Activated T-helper 2 cell treated with anti-CD3 and anti-CD28 coated beads, Interferon-gamma antibody, Interleukin-2, Interleukin-4, amounts not matched to agents 10 μg/mL and 5 μg/mL and 100 μg/mL, durations not matched to agents 14 hours and 24 hours and 36 hours (primary cell): ENCODE results near the gene DGLUCY. TPM values are rescaled to one million over a fixed set of nuclear protein-coding genes. Genes with fewer than 3 reads are reported as not detected.
"Not testable (repeated sequence)": the region's sequence is repeated elsewhere in the genome, so short reads cannot be mapped to it uniquely, and the experiment has no call there.

Experiments
- DNase-seq: peaks from one replicate; pipeline ENCODE4 v3.0.0; 2021; ENCODE audit warnings: low spot score
- H3K27ac Mint-ChIP-seq: one replicate; pipeline ENCODE4 v1.8.0; 2021; ENCODE audit warnings: mixed read lengths
- H3K27me3 Mint-ChIP-seq: one replicate; pipeline ENCODE4 v1.8.0; 2021; ENCODE audit warnings: low read depth, mixed read lengths
- H3K36me3 Mint-ChIP-seq: one replicate; pipeline ENCODE4 v1.8.0; 2021; ENCODE audit warnings: low read depth, mixed read lengths
- H3K4me1 Mint-ChIP-seq: one replicate; pipeline ENCODE4 v1.8.0; 2021; ENCODE audit warnings: low read depth, mixed read lengths
- H3K4me3 Mint-ChIP-seq: one replicate; pipeline ENCODE4 v1.8.0; 2021; ENCODE audit warnings: low read depth, mild to moderate bottlenecking, moderate library complexity, mixed read lengths
- H3K9me3 Mint-ChIP-seq: one replicate; pipeline ENCODE4 v1.8.0; 2021; ENCODE audit warnings: mixed read lengths
- intact Hi-C: fragments of 100-400 bp; cut with micrococcal nuclease; formaldehyde crosslinking; loops from one replicate; pipeline ENCODE4 v1.15.1; 2023
- total RNA-seq: library from RNA; stranded (reverse); gene quantifications from 2 replicates; pipeline ENCODE4 v1.2.3, GENCODE V29; 2022

DGLUCY gene
- total RNA-seq, 1 donor from 2014 or later = 48.5 TPM

- no peak overlapping the region for H3K27ac Mint-ChIP-seq
- H3K27me3 Mint-ChIP-seq = no peaks in the 10 kb centered on the region
- H3K4me3 Mint-ChIP-seq = no peak overlapping the region
- H3K9me3 Mint-ChIP-seq = no peaks in the 10 kb centered on the region
- intact Hi-C loops = no loop called here
- no peak for DNase-seq
- H3K4me1 Mint-ChIP-seq = peaks cover 17% of the 10 kb centered on the region
- H3K36me3 Mint-ChIP-seq = no peaks in the 10 kb centered on the region
Measured at GRCh38 chr14:91090743-91091142, 23.1 kb upstream of the DGLUCY start.

- Mint-ChIP-seq H3K9me3 (no peaks in the 10 kb centered on the region), H3K27me3 (no peaks in the 10 kb centered on the region), H3K4me1 (peaks cover 15% of the 10 kb centered on the region), H3K4me3 (no peak overlapping the region), H3K27ac (no peak overlapping the region), H3K36me3 (no peaks in the 10 kb centered on the region)
- intact Hi-C loops = no loop called here
- DNase-seq = no peak
Measured at GRCh38 chr14:91092073-91092472, 21.8 kb upstream of the DGLUCY start.

- H3K27ac Mint-ChIP-seq, intact Hi-C loops, H3K36me3 Mint-ChIP-seq, H3K9me3 Mint-ChIP-seq, H3K4me3 Mint-ChIP-seq, H3K27me3 Mint-ChIP-seq, DNase-seq: not testable (repeated sequence)
- peaks cover 10% of the 10 kb centered on the region for H3K4me1 Mint-ChIP-seq
Measured at GRCh38 chr14:91093743-91094472, 20.0 kb upstream of the DGLUCY start.

- Mint-ChIP-seq H3K27ac (no peak overlapping the region), H3K36me3 (no peaks in the 10 kb centered on the region), H3K9me3 (no peaks in the 10 kb centered on the region), H3K27me3 (no peaks in the 10 kb centered on the region), H3K4me1 (peaks cover 18% of the 10 kb centered on the region), H3K4me3 (no peak overlapping the region)
- DNase-seq = no peak
- intact Hi-C loops = no loop called here
Measured at GRCh38 chr14:91094772-91095171, 19.1 kb upstream of the DGLUCY start.

GRCh38 chr14:91095178-91095577 lies 18.7 kb upstream of the DGLUCY start:
- Mint-ChIP-seq H3K9me3 (no peaks in the 10 kb centered on the region), H3K4me1 (peaks cover 20% of the 10 kb centered on the region), H3K27me3 (no peaks in the 10 kb centered on the region), H3K36me3 (no peaks in the 10 kb centered on the region), H3K4me3 (no peak overlapping the region), H3K27ac (no peak overlapping the region)
- DNase-seq = no peak
- intact Hi-C loops = no loop called here

- H3K27ac Mint-ChIP-seq, intact Hi-C loops, H3K36me3 Mint-ChIP-seq, DNase-seq, H3K4me3 Mint-ChIP-seq, H3K27me3 Mint-ChIP-seq, H3K9me3 Mint-ChIP-seq: not testable (repeated sequence)
- H3K4me1 Mint-ChIP-seq = peaks cover 31% of the 10 kb centered on the region
Measured at GRCh38 chr14:91097657-91098056, 16.2 kb upstream of the DGLUCY start.

GRCh38 chr14:91098591-91098990 lies 15.3 kb upstream of the DGLUCY start:
- Mint-ChIP-seq H3K27me3 (no peaks in the 10 kb centered on the region), H3K36me3 (no peaks in the 10 kb centered on the region), H3K9me3 (no peaks in the 10 kb centered on the region), H3K27ac (peak overlapping the region; percentile 53), H3K4me1 (peaks cover 35% of the 10 kb centered on the region), H3K4me3 (no peak overlapping the region)
- no peak for DNase-seq
- intact Hi-C loops = no loop called here

- Mint-ChIP-seq H3K27ac (peak overlapping the region; percentile 75), H3K27me3 (no peaks in the 10 kb centered on the region), H3K36me3 (no peaks in the 10 kb centered on the region), H3K4me3 (no peak overlapping the region), H3K4me1 (peaks cover 36% of the 10 kb centered on the region), H3K9me3 (no peaks in the 10 kb centered on the region)
- no peak for DNase-seq
- intact Hi-C loops = loop anchor here (1.0 to 2.0 kb wide), 4 partner anchors 13 to 131 kb away; no protein-coding TSS in a partner anchor
Measured at GRCh38 chr14:91100102-91100501, 13.8 kb upstream of the DGLUCY start.

- intact Hi-C loops = no loop called here
- Mint-ChIP-seq H3K27ac (no peak overlapping the region), H3K4me1 (peaks cover 41% of the 10 kb centered on the region), H3K36me3 (peaks cover 6% of the 10 kb centered on the region), H3K4me3 (no peak overlapping the region), H3K27me3 (no peaks in the 10 kb centered on the region), H3K9me3 (no peaks in the 10 kb centered on the region)
- DNase-seq = no peak
Measured at GRCh38 chr14:91103116-91103515, 10.8 kb upstream of the DGLUCY start.

- intact Hi-C loops = no loop called here
- DNase-seq = peak; percentile 36
- Mint-ChIP-seq H3K4me3 (peak overlapping the region; percentile 44), H3K27me3 (no peaks in the 10 kb centered on the region), H3K4me1 (peaks cover 48% of the 10 kb centered on the region), H3K9me3 (no peaks in the 10 kb centered on the region), H3K27ac (peak overlapping the region; percentile 93), H3K36me3 (peaks cover 13% of the 10 kb centered on the region)
Measured at GRCh38 chr14:91108941-91109611, 4.8 kb upstream of the DGLUCY start.

GRCh38 chr14:91111443-91111842 lies 2.4 kb upstream of the DGLUCY start:
- Mint-ChIP-seq H3K4me3 (no peak overlapping the region), H3K27ac (no peak overlapping the region)

GRCh38 chr14:91112194-91112593 lies 1.7 kb upstream of the DGLUCY start:
- Mint-ChIP-seq H3K27ac (peak overlapping the region; percentile 79), H3K27me3 (no peaks in the 10 kb centered on the region), H3K4me3 (peak overlapping the region; percentile 46), H3K36me3 (peaks cover 25% of the 10 kb centered on the region), H3K4me1 (peaks cover 61% of the 10 kb centered on the region), H3K9me3 (no peaks in the 10 kb centered on the region)
- intact Hi-C loops = no loop called here
- DNase-seq = no peak

More at GRCh38 chr14:91111443-91111842, 2.4 kb upstream of the DGLUCY start:
- no peaks in the 10 kb centered on the region for H3K9me3 Mint-ChIP-seq
- DNase-seq = no peak
- H3K36me3 Mint-ChIP-seq = peaks cover 20% of the 10 kb centered on the region
- H3K4me1 Mint-ChIP-seq = peaks cover 56% of the 10 kb centered on the region
- no peaks in the 10 kb centered on the region for H3K27me3 Mint-ChIP-seq
- intact Hi-C loops = no loop called here
